ENCODE data around the gene KL.
A peak's percentile ranks its signal among the peaks of the same experiment; 100 is the strongest.

Gene KL

GRCh38 chr13:33087790-33088189, 71.6 kb downstream of the KL start:
- DNase-seq = no peak

- DNase-seq = no peak
Measured at GRCh38 chr13:33089311-33089710, 73.1 kb downstream of the KL start.

GRCh38 chr13:33090755-33091414, 74.7 kb downstream of the KL start:
- DNase-seq = no peak

- no peak for DNase-seq
Measured at GRCh38 chr13:33091415-33091774, 75.2 kb downstream of the KL start.

- no peak for DNase-seq
Measured at GRCh38 chr13:33092073-33092987, 76.1 kb downstream of the KL start.

GRCh38 chr13:33096886-33097605, 80.8 kb downstream of the KL start:
- no peak for DNase-seq

- no peak for DNase-seq
Measured at GRCh38 chr13:33099860-33100259, 83.6 kb downstream of the KL start.

GRCh38 chr13:33100886-33101285, 84.7 kb downstream of the KL start:
- DNase-seq = no peak

GRCh38 chr13:33101835-33102234, 85.6 kb downstream of the KL start:
- no peak for DNase-seq

GRCh38 chr13:33103457-33103856, 87.2 kb downstream of the KL start:
- no peak for DNase-seq

GRCh38 chr13:33105387-33106005, 89.3 kb downstream of the KL start:
- no peak for DNase-seq

- DNase-seq = no peak
Measured at GRCh38 chr13:33106656-33107360, 90.6 kb downstream of the KL start.

- DNase-seq = no peak
Measured at GRCh38 chr13:33107361-33107760, 91.1 kb downstream of the KL start.

GRCh38 chr13:33108620-33109019, 92.4 kb downstream of the KL start:
- no peak for DNase-seq

- DNase-seq = no peak
Measured at GRCh38 chr13:33109271-33109697, 93.1 kb downstream of the KL start.

GRCh38 chr13:33109801-33110200, 93.6 kb downstream of the KL start:
- DNase-seq = no peak

GRCh38 chr13:33110386-33110712, 94.1 kb downstream of the KL start:
- DNase-seq = no peak

GRCh38 chr13:33110713-33111413, 94.6 kb downstream of the KL start:
- peak; percentile 69 for DNase-seq

- DNase-seq = peak; percentile 62
Measured at GRCh38 chr13:33111414-33112110, 95.3 kb downstream of the KL start.

- no peak for DNase-seq
Measured at GRCh38 chr13:33112766-33113165, 96.5 kb downstream of the KL start.

GRCh38 chr13:33114146-33114545, 97.9 kb downstream of the KL start:
- DNase-seq = no peak
